Kidney glomerular epithelial cell (primary cell): Measurements from ENCODE around the gene GNPAT.
"Not testable (repeated sequence)": the region's sequence is repeated elsewhere in the genome, so short reads cannot be mapped to it uniquely, and the experiment has no call there.

Experiments used
- DNase-seq: peaks from one replicate; lab custom pipeline; 2025; lab: John Stamatoyannopoulos, UW

The GNPAT gene

DNA sequence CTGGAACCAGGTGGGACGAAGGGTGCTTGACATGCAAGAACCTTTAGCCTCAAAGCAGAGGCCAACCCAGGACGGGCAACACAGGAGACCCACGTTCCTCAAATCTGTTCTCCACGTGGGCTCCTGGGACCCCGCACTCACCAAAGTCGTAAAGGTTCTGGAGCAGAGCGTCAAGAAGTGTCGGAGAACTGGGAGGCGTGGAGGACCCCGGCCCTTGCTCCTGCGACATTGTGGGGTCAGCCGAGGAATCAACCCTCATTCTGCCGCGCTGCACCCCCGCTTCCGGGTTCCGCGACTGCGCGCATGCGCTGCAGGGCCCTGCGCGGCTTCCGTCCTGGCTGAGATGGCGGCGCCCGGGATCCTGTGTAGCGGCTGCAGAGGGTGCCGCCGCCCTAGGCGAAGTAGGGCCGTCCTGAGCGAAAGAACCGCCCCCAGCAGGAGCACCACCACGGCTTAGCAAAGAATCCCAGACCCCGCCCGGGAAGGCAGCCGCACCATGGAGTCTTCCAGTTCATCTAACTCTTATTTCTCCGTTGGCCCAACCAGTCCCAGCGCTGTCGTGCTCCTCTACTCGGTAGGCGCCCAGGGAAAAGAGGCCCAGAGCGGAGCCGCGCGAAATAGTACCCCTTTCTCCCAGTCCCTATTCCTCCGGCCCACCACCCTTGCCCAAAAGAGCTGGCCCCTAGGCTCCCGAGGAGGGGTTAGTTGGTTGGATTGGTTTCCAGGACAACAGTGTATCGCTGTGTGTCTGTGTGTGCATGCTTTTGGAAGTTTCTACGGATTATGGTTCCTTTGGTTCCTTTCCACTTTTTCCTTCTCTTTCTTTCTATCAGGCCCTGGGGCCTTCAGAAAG is at the start of gene GNPAT:
TSS of gene GNPAT (plus strand) at position 330 of the 853 bp plus-strand sequence. CDS start at position 497, 167 bp downstream.
- DNase-seq: peak; percentile 39

DNA sequence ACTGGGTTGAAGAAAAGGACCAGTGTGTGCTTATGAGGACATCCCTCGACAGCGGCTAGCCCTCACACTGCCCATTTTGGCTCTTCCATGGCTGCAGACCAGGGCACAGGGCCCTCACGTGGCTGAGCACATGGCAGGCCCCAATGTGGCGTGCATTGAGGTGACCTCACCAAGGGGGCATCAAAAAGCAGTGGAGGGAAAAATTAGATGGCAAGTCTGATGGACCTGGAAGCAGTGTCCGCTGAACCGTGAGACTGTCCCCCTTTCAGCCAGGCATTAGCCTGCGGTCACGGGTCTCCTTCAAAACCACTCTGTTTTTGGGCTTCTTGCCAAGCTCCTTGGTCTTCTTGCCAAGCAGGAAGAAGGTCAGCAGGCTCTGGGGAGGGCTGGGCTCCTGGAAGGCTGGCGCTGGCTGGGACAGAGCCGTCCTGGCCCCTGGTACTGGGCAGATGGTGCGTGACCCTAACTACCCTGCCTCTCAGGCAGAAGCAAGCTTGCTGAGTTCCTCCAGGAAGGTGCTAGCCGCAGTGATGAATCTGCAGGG is 48.3 kb upstream of the GNPAT start:
- peak; percentile 54 for DNase-seq

DNA sequence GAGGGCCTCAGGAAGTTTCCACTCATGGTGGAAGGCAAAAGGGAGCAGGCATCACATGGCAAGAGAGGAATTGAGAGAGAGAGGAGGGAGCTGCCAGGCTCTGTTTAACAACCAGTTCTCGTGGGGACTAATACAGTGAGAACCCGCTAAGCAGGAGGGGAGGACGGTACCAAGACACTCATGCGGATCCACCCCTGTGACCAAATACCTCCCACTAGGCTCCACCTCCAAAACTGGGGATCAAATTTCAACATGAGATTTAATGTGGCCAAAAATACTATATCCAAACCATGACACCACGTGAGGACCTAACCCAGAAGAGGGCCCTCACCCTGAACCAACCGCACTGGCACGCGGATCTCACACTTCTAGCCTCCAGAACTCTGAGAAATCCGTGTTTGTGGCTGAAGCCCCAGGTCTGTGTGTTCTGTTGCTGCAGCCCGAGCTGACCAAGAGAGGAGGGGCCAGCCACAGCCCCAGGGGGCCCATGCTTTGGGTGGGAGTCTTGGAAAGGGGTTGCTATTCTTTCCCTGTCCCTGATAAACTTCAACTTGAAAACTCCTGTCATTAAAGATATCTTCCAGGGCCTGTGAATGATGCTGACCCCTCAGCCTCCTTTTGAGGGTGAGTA is 47.2 kb upstream of the GNPAT start:
- DNase-seq: peak; percentile 53

DNA sequence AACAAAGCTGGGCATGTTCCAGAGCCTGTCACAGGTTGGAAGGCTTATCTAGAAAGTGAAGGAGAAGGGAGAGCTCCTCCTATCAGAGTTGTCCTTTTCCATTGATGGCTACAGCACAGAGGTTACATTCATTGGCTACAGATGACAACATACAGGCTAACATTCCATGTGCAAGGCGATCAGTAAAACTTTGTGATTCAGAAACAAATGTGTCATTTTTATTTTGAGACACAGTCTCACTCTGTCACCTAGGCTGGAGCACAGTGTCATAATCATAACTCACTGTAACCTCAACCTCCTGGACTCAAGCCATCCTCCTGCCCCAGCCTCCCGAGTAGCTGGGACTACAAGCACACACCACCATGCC is 46.6 kb upstream of the GNPAT start:
- DNase-seq: peak; percentile 38

DNA sequence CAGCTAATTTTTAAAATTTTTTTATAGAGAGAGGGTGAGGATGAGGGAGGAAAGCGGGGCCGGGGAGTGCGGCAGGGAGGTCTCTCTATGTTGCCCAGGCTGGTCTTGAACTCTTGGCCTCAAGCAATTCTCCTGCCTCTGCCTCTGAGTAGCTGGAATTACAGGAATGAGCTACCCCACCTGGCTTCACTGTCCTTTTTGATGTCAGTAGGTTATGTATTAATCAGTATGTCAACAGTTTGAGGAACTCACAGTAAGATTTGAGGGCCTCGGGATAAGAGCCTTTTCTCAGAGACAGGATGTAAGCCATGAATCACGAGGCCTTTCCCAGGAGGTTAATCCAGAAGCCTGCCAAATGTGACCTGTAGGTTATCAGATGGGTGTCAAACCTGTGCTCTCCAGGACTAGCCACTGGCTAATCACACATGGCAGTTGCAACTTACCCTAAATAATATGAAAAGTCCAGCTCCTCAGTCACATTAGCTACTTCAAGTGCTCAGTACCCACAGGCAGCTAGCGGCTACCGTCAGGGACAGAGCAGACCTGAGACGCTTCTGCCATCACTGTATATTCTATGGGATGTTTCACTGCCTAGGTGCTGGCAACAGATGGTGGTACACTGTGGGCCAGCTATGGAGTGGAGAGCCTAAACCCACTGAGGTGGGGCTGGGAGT is 46.0 kb upstream of the GNPAT start:
- peak; percentile 88 for DNase-seq

DNA sequence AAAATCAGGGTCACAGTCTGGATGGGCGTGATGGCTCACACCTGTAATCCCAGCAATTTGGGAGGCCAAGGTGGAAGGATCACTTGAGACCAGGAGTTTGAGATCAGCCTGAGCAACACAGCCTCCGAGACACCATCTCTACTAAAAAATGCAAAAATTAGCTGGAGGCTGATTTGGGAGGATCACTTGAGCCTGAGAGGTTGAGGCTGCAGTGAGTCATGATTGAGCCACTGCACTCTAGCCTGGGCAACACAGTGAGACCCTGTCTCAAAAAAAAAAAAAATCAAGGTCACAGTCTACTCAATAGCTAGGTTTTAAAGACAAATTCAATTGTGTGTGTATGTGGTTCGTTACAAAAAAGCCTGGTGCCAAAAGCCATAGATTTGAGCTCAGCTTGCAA is 44.7 kb upstream of the GNPAT start:
- no peak for DNase-seq

DNA sequence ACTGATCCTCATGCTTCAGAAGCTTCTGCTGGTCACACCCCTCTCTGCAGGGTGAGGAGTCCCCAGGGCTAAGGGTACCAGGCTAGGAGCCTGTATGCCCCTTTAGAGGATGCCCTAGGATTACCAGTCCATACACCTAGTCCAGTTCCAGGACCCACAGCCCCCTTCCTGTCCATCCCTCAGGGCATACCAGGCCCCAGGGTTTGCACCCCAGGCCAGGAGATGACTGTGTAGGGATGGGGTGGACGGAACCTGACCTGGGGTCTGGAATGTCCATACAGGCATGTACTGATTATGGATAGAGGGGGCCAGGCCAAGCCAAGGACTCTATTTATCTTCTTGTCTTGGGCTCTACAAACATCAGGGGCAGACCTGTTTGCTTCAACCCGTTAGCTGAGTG is 44.3 kb upstream of the GNPAT start:
- no peak for DNase-seq

DNA sequence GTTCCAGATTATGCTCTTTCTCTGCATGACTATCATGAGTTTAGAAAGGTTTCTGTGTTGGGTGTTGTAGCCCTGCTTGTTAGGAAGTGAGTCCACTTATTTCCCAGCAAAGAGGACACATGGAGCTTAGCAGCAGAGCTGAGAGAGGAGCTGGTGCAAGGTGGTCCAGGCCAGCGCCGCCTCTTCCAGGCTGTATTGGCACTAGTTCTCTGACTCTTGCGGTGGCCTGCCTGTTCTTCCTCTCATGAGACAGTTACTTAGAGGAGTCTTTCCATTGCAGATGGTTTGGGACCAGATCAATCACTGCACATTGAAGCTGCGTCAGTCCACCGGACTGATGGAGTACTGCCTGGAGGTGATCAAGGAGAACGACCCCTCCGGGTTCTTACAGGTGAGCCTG is 41.1 kb upstream of the GNPAT start:
- DNase-seq: no peak

DNA sequence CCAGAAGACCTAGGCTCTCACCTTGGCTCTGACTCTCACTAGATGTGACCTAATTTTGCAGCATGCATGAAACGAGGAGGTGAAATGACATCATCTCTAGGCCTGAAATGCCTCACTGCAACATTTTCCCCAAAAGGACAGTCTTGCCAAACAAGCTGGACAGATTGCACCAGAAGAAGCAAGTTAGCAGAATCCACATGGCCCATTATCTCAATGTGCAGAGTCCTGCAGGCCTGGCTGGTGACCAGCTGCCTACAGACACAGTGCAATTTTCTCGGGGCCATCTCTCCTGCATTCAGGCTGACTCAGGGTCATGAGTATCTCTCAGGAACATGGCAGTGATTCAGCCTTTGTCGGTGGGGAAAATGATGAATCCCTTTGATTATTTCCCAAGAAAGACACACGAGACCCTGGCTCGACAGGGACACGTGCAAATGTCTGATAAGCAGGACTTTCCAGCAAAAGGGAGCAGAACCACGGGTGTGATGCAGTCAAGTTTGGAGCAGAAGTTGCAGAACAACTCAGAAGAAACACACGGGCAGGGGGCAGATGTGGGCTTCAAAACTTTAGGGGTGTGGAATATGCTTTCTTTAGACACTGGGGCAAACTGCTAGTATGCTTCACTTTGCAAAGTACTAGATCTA is 40.5 kb upstream of the GNPAT start:
- no peak for DNase-seq

DNA sequence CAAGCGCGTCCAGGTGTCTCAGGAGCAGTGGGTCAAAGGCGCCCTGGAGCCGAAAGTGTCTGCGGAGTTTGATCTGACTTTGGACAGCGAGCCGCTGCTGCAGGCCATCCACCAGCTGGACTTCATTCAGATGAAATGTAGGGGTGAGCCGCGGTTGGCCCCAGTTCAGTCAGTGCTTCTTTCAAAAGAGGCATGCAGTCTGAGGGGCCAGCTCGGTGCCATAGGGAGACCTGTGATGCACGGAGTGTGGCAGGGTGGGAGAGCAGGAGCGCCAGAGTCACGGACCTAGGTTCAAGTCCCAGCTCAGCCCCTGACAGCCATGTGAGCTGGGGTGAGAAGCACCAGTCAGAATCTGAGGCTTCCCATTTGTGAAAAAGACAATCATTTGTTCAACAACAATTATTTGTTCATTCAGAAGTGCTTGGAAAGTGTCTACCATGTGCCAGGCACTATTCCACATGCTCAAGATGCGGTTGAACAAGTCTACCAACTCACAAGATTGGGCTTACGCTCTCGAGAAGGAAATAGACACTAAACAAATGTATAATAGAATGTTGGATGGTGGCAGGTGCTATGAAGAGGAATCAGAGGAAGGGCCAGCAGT is 39.5 kb upstream of the GNPAT start:
- DNase-seq: no peak

DNA sequence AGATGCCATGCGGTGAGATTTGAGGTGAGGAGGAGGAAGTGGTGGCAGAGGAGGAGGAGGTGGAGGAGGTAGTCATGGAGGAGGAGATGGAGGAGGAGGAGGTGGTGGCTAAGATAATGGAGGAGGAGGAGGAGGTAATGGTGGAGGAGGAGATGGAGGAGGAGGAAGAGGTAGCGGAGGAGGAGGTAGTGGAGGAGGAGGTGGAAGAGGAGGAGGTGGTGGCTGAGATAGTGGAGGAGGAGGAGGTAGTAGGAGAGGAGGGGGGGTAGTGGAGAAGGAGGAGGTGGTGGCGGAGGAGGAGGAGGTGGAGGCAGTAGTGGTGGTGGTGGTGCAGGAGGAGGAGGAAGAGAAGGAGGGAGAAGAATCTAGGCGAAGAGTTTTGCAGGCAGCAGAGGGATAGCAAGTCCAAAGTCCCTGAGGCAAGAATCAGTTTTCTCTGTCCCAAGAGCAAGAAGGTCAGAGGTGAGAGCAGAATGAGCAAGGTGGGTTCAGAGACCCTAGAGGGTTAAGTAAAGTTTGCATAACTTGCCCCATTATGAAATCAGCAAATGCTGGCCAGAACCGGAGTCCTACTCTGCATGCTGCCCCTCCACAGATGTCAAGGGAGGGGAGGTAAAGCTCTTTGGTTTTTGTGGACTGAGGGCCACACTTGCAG is 38.9 kb upstream of the GNPAT start:
- DNase-seq: no peak

DNA sequence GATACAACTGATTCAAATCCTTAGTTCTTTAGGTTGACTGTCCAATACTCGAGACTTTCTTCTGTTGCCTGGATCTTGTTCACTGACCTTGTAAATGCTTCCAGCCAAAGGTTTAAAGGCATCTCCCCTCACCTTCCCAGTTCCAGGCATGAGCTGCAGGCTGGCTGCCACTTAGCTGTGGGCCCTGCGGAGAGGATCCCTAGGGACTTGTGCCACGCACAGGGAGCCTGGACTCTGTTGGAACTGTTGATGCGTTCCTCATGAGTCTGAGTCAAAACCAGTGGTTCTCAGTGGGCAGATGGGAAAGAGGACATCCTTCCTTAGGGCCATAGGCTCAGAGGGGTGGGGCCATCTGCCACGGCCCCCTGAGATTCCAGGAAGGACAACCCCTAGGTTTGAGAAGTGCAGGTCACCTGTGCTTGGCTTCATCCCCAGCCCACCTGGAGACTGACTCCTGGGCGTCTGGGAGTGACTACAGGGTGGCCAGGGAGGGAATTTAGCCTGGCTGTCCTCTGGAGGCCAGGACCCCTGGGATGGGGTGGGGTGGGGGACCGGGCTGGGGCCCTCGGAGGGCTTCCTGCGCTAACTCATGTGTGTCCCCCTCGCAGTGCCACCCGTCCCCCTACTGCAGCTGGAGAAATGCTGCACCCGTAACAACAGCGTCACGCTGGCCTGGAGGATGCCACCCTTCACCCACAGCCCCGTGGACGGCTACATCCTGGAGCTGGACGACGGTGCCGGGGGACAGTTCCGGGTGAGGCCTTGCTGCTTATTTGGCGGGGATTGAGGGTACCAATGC is 37.6 kb upstream of the GNPAT start:
- no peak for DNase-seq

DNA sequence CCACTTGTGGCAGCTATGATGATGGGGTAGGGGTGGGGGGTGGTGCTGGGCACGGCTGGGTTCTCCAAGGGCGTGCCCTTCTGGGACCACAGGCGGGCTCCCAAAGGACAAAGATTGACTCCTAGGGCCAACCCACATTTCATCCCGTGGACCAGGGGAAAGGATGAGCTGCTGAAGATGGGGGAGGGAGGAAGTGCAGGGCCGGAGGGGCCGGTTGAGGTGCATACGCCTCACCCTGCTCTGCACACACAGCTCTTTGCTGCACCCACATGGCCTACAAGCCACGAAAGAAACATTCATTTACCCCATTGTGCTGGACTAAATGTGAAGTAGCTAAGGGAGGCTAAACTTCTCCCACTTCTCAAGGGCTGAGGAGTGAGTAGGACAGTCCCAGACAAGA is 34.2 kb upstream of the GNPAT start:
- DNase-seq: no peak

DNA sequence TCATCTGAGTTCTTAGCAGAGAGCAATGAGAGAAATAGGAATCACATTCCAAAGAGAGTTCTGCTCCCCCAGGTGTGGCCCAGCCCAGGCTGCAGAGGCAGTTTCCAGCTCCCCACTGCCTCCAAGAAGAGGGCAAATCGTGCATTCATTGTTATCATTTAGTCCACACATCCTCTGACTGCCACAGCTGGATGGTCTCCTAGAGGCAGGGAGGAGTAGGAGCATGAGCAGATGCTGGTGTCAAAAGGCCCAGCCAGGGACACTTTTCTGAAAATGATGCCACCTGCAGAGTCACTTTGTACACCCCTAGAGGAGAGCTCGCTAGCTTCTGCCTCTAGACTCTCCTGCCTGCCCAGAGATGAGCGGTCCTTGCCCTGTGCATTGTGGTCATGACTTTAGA is 33.6 kb upstream of the GNPAT start:
- no peak for DNase-seq

DNA sequence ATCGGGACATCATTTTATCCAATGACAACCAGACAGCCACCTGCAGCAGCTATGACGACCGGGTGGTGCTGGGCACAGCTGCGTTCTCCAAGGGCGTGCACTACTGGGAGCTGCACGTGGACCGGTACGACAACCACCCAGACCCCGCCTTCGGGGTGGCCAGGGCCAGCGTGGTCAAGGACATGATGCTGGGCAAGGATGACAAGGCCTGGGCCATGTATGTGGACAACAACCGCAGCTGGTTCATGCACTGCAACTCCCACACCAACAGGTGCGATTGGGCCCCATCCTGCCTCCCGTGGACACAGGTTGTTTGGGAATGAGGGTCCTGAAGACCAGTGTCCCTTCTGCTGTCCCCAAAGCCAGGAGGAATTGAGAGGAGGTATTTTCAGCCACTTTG is 32.0 kb upstream of the GNPAT start:
- no peak for DNase-seq

DNA sequence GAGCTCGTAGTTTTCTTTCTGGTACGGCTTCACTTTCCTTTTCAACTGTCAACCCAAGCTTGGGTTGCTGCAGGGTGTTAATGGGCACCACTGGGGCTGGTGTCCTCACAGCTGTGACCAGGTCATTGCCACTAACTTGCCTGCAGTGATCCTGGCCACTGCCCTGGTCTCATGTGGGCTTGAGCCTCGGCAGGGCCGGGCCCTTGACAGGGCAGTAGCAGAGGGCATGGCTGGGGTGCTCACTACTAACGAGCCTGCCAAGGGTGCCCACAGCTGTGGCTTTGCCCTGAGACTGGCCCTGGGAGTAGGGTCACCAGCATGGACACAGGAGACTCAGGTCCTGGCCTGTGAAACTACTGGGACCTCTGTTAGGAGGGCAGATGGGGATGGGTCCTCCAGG is 31.5 kb upstream of the GNPAT start:
- no peak for DNase-seq

DNA sequence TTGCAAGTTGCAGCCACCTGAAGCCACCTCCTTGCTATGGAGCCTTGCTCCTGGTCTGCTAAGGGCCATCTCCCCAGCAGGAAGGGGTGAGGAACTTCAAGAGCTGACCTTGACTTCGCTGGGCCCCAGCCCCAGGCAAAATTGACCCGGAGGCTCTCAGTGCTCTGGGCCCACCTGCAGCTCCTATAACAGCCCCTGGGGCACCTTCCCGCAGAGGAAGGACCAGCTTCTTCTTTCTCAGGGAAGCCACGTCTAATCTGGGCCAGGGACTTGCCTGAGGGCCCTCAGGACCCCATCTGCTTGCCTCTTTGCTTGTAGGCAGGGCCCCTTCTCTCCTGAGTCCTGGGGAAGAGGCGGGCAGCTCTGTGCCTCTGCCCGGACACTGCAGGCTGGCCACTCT is 30.9 kb upstream of the GNPAT start:
- DNase-seq: no peak

DNA sequence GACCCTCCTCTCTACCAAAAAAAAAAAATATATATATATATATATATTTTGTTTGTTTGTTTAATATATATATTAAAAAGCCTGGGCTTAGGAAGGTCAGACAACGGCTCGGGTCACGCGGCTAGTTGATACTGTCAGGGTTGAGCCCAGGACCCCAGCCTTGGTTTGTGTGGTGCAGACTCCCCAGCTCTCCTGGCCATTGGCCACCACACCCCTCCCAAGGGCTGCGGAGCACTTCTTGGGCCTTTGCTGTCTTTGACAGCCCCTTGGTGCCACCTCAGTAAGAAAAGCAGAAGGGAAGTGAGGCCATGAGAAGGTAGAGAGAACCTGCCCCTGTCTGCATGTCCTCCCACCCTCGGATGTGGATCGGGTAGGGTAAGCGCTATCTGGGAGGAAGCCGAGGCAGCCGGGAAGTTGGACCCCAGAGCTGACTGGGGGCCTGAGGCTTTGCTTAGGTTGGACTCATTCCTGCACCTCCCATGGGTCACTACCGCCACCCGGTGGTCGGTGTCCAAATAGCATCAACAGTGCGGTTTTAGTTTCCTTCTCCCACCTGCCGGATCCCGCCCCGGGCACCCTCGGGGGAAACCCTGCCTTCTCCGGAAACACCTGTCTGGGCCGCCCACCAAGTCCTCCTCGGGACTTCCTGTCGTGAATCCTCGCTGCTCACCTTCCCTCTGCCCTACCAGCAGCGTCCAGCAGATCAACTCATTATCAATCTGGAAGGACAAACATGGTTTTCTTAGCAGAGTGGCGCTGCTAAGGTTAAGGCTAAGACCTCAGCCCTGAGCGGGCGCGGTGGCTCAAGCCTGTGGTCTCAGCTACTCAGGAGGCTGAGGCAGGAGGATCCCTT is 29.8 kb upstream of the GNPAT start:
- peak; percentile 65 for DNase-seq

DNA sequence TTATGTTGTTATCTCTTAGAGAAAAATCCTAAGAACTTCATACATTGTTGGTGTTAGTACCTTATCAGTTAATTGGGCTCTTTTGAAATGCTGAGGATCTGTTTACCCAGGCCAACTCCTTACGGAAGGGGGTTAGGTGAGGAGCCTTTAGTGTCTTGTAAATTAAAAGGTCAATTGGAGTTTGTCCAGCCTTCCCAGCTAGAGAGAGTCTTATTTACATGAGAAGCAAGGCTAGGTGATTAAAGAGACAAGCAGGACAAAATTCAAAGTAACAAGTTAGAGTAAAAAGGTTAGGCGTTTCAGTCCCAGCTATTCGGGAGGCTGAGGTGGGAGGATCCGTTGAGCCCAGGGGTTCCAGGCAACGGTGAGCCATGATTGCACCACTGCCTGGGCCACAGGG is 28.7 kb upstream of the GNPAT start:
- DNase-seq: not testable (repeated sequence)
